ENCODE results near the gene TLE5.
A peak's percentile ranks its signal among the peaks of the same experiment; 100 is the strongest.

The TLE5 gene

DNA sequence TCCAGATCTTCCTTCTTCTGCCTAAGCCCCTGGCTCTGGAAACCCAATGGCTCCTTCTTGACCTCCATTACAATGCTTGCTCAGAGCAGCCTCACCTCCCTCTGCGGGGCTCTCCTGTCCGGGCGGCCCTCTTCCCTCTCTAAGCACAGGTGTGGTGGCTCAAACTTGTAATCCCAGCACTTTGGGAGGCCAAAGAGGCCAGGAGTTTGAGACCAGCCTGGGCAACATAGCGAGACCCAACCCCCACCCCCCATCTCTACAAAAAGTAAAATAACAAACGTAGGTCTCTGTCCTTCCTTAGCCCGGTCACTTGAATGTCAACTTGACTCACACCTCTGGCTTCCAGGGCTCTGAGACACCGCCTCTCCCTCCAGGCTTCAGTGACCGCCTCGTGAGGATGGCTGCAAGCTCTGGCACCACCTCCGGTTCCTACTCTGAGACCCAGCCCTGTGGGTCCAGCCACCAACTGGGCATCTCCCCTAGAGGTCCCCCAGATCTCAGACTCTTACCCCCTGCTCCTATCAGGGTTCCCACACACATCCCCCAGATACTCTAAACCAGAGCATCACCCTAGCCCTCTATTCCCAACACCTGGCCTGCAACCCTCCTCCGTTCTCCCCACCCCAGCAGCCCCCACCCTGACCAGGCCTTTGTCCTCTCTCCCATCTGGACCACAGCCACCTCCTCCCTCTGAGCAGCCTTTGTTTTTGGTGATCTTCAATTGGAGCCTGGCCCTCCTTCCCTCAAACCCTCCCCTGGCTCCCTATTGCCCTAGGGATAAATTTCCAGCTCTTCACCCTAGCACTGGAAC is 28.5 kb downstream of the TLE5 start:
- no peak for DNase-seq (ENCODE audit: low read depth)
- H3K4me3 ChIP-seq (ENCODE audit: low read depth, low read length), result no peak overlapping the region

DNA sequence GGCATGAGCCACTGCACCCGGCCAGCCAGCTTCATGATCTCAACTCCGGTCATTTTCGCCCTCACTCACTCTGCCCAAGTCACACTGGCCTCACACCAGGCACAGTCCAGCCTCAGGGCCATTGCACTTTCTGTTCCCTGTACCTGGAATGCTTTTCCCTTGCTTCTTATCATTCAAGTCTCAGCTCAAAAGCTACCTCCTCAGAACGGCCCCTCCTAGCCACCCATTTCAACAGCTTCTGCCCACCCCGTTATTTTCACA is 30.8 kb downstream of the TLE5 start:
- no peak overlapping the region for H3K4me3 ChIP-seq (ENCODE audit: low read depth, low read length)
- no peak for DNase-seq (ENCODE audit: low read depth)

DNA sequence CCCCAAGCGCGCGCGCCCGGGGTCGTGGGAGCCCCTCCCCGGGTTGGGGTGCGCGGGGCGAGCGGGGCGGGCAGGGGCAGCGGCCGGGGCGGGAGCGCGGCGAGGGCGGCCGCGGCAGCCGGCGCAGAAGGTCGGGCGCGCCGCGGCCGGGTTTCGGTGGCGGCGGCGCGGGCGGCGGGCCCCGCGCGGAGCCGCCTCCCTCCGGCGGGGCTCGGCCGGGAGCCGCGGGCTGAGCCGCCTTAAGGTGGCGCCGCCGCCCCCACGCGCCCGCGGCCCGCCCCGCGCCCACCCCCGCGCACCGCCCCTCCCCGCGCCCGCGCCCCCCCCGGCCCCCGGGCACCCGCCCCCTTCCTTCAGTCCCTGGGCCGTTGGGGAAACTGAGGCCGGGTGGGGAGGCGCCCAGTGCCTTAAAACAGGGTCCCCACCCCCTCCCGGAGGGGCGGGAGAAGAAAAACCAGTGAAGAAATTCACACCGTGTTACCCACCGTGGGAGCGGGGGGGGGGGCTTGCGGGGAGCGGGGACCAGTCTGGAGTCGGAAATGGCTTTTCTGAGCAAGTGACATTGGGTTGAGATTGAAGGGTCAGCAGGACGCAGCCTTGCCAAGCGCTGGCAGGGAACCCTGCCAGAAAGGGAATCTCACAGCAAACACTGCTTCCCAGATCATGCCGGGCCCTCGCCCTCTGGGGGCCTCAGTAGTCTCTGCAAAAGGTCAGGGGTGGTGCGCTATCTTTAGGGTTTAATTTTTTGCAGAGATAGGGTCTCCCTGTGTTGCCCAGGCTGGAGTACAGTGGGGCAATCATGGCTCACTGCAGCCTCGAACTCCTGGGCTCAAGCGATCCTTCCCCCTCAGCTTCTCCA is 33.0 kb downstream of the TLE5 start, which contains the start of gene TLE2:
TSS of gene TLE2 (minus strand) at position 216 of the 859 bp plus-strand sequence. CDS start 376 bp downstream, outside the sequence.
- peak within 1 kb of the TSS; percentile 38 for H3K4me3 ChIP-seq (ENCODE audit: low read depth, low read length)

DNA sequence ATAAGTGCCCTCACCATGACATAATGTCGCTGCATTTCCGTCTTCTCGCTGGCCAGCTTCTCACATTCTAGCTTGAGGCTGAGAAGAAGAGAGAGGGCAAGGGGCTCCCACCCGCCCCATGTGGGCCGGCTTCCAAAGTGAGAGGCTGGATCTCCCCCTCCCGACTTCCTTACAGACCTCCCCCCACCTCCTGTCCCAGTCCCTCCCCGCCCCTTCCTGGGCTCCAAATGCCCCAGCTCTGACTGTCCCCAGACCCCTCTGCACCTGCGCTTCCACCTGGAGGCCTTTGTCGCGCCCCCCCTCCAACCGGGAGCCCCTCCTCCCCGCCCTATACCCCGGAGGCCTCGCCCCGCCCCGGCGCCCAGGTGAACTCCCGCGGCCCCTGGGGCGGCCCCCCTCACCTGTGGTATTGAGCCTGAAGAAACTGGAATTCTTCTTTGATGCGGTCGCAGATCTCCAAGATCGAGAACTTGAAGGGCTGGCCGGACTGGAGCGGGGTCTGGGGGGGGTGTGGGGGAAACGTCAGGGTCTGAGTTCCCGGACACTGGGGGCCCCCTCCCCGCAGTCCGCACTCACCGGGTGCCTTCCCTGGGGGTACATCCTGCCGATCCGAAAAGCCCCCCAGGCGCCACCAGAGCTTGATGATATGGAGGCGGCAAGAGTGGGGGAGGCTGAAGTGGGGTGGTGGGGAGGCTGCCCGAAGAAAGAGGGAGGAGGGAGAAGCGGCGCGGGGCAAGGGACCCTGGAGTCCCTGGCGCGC is 33.8 kb downstream of the TLE5 start:
- no peak for DNase-seq (ENCODE audit: low read depth)
- peak overlapping the region; percentile 38 for H3K4me3 ChIP-seq (ENCODE audit: low read depth, low read length)

More for the DNA sequence above, 33.0 kb downstream of the TLE5 start, which contains the start of gene TLE2:
- DNase-seq (ENCODE audit: low read depth), result no peak

DNA sequence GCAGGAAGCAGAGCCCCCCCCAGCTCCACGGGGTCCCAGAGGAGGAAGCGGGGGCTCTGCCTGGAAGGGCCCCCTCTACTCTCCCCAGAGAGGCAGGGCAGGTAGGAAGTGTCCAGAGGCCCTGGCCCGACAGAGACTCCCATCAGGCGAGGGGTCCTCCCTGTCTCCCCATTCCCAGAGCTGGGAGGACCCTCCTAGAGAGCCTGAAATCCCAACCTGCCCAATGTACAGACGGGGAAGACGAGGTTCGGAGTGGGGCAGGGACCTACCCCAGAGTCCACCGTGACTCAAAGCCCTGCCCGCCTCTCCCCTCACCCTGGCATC is 34.4 kb downstream of the TLE5 start:
- no peak for DNase-seq (ENCODE audit: low read depth)
- no peak overlapping the region for H3K4me3 ChIP-seq (ENCODE audit: low read depth, low read length)

DNA sequence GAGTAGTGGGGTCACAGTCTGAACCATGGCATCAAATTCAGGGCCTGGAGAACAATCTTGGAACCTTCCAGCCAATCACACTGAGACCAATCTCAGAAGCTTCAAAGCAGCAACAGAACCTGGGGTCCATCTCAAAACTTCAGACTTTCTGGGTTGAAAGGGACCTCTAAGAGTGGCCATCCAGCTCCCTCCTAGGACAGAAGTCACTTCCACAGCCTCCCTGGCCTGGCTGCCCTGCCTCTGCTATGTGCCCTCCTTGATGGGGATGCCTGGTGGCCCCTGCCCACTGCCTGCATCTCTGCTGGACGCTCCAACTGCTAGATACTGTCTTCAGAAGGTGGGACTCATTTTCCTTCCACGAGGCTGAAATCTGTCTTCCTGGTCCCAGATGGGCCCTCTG is 35.0 kb downstream of the TLE5 start:
- no peak for DNase-seq (ENCODE audit: low read depth)
- no peak overlapping the region for H3K4me3 ChIP-seq (ENCODE audit: low read depth, low read length)

DNA sequence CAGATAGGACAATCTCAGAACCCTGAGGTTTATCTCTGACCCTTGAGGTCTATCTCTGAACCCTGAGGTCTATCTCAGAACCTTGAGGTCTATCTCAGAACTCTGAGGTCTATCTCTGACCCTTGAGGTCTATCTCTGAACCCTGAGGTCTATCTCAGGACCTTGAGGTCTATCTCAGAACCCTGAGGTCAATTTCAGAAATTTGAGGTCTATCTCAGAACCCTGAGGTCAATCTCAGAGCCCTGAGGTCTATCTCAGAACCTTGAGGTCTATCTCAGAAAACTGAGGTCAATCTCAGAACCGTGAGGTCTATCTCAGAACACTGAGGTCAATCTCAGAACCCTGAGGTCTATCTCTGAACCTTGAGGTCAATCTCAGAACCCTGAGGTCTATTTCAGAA is 35.5 kb downstream of the TLE5 start:
- no peak for DNase-seq (ENCODE audit: low read depth)

DNA sequence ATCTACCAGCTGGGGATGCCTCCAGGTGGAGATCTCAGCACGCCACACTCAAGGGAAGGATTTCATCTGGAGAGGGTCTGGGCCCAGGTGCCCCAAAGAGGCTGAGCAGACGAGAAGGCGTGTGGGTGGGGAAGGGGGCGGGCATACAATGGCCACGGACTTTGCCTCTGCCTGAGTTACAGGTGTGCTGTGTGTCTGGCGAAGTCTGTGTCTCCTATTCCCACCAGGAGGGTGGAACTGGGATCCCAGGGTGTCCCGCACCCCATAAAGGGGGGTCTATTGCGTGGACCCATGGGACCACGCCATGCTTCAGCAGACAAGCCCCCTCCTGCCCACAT is 36.8 kb downstream of the TLE5 start:
- DNase-seq (ENCODE audit: low read depth), result no peak
- no peak overlapping the region for H3K4me3 ChIP-seq (ENCODE audit: low read depth, low read length)

More for the DNA sequence above, 35.5 kb downstream of the TLE5 start:
- H3K4me3 ChIP-seq (ENCODE audit: low read depth, low read length), result no peak overlapping the region

DNA sequence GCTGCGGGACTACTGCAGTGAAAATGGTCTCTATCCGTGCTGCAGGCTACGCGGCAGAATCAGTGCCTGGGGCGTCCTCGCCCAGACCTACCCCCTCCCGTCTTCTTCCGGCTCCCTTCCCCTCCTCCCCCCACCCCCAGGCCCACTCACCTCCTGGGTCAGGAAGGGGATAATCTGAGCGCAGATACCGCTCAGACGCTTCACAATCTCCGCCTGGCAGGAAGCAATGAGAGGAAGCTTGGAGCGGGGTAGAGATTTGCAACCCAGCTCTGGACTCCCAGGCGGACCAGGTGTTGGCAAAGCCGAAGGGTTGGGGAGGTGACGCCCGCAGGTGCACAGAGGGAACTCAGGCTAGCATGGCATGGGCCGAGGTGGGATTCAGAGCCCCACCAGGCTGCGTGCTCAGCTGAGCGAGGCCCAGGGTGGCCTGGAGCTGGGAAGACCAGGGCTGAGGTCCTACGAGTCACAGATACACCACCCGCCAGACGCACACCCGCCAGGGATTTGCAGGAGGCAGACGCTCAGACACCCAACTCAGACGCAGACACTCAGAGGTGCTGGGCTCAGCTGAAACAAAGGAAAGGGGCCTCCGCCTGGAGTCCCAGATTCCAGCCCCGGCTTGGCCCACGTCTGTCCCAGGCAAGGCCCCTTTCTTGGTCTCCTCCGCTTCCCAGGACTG is 37.3 kb downstream of the TLE5 start:
- no peak overlapping the region for H3K4me3 ChIP-seq (ENCODE audit: low read depth, low read length)
- DNase-seq (ENCODE audit: low read depth), result no peak

DNA sequence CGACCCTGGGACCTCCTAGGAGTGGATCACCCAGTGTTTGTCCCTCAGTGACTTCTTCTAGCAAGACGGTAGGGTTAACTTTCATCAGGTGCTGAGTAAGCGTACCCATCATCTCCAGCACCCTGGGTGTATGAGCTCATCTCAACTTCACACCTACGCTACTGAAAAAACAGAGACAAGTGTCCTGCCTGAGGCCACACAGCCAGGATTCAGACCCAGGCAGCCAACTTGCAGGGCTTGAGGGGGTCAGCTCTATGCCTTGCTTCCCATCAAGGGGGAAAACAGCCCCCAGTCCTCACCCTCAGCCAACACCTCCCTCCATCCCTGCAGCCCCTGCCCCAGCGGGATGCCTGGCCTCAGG is 37.8 kb downstream of the TLE5 start:
- DNase-seq (ENCODE audit: low read depth), result no peak
- no peak overlapping the region for H3K4me3 ChIP-seq (ENCODE audit: low read depth, low read length)

DNA sequence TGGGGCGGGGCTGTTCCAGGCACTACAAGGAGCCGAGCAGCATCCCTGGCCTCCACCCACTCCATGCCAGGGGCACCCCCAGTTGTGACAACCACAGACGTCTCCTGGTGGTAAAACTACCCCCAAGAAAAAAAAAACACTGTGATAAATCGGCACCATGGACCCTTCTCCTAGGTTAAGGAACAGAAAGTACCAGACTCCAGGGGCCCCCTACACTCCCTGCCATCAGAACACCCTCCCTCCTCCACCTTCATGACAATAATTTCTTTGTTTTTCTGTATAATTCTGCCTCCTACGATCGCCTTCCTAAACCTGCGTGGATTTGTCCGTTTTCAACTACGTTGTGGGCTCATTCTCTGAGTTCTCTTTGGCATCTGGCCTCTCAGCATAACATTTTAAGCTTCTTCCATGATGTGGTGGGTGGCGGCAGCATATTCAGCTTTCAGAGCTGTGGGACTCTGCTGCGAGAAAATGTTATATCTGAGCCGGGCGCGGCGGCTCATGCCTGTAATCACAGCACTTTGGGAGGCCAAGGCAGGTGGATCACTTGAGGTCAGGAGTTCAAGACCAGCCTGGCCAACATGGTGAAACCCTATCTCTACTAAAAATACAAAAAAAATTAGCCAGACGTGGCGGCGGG is 41.9 kb downstream of the TLE5 start:
- H3K4me3 ChIP-seq (ENCODE audit: low read depth, low read length), result no peak overlapping the region
- DNase-seq (ENCODE audit: low read depth), result no peak

DNA sequence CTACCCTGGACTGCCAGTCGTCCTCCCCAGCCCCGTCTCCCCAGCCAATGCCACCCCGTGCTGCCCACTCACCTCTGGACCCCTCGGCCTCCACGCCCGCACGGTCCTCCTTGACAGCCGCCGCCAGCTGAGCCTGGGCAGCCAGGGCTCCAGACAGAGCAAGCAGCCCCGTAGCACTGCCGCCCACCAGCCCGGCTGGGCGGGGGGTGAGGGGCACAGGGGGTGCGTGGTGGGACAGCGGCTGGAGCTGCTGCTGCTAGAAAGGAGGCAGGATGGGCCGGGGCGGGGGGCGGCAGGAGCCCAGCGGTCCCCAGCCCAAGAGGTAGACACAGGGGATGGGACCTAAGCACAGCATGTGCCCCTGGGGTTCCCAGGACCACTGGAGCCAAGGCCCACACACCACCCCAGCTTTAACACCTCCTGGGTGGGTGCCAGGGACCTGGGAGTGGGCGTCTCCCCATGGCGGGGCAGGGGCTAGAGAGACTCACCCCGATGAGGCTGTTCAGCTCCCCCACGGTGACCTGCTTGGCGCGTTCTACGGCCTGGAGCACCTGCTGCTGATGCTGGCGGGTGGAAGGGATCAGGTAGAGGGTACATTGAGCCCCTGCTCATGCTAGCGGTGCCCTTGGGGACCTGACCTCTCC is 43.0 kb downstream of the TLE5 start:
- no peak for DNase-seq (ENCODE audit: low read depth)
- no peak overlapping the region for H3K4me3 ChIP-seq (ENCODE audit: low read depth, low read length)

DNA sequence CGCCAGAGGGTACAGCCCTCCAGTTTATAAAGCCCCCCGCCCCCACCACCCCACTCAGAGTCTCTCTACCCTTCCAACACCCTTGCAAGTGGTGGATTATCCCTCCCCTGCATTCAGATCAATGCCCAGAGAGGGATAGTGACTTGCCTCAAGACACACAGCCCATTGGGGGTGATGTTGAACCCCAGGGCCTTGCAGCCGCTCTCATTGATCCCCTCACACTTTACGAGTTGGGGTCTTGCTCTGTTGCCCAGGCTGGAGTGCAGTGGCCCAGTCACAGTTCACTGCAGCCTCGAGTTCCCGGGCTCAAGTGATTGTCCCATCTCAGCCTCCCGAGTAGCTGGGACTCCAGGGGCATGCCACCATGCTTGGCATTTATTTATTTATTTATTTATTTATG is 44.4 kb downstream of the TLE5 start:
- no peak for DNase-seq (ENCODE audit: low read depth)

DNA sequence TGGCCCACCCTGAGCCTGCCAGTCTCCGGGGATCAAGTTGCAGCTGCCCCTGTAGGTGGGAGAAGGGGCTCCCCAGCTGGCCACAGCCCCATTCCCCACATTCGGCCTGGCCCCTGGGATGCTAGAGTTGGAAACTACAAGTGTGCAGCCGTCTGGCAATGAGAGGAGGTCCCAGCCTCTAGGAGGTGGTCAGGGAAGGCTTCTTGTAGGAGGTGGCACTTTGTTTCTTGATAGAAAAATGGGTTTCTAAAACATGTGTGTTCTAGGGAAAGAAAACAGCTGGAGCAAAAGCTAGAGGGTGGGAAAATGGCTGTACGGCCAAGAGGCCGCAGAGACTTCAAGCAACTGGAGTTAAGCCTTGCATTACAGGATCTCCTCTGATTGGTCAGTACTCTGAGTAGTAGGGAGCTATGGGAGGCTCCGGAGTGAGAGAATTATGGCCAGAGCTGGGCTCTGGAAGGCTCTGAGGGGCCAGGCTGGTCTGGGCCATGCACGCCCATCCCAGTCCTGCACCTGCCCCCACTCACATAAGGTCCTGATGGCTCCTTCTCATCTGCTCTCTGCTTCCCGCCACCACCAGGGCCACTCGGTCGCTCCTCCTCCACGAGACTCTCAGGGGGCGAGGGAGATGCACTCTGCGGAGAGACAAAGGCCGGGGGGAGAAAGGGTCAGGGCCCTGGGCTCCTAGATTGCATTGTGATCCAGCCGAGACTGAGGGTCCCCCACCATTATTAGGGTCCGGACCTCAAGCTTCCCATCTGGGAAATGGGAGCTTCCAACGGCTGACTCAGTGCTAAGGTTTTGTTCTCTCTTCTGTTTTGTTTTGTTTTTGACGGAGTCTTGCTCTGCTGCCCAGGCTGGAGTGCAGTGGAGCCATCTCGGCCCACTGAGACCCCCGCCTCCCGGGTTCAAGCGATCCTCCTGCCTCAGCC is 46.9 kb downstream of the TLE5 start:
- no peak overlapping the region for H3K4me3 ChIP-seq (ENCODE audit: low read depth, low read length)
- no peak for DNase-seq (ENCODE audit: low read depth)

More for the DNA sequence above, 44.4 kb downstream of the TLE5 start:
- H3K4me3 ChIP-seq (ENCODE audit: low read depth, low read length), result no peak overlapping the region

DNA sequence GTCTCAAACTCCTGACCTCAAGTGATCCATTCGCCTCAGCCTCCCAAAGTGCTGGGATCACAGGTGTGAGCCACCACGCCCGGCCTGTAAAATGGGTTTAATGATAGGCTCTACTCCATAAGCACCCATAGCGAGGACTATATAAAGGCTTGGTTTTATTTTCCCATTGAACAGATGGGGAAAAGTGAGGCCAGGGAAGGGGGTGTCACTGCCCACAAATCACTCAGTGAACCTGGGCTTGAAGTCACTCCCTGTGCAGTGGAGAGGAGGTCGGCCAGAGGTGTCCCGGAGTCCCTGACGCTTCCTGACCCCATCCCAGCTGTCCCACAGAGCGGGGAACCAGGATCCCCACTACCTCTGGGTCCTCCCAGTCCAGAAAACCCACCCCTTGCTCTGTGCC is 48.2 kb downstream of the TLE5 start:
- no peak overlapping the region for H3K4me3 ChIP-seq (ENCODE audit: low read depth, low read length)
- DNase-seq (ENCODE audit: low read depth), result no peak

DNA sequence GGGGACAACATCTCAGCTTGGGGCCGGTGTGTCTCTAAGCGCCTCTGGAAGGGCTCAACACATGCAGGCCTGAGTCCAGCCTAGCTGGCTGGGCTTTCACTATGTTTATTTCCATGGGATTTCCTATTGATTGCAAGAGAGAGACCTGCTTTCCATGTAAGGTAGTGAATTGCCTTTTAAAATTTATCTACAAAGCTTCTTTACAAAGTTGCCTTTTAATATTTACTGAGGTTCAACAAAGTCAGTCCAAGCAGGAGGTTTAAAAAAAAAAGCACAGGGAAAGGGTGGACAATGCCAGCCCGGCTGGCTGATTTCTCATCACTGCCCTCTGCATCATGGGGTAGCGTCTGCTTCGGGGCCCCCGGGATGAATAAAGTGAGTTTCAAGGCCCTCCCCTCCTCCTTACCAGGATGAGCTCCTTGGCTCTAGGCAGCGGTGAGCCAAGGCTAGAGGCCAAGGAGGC is 49.0 kb downstream of the TLE5 start:
- H3K4me3 ChIP-seq (ENCODE audit: low read depth, low read length), result no peak overlapping the region
- DNase-seq (ENCODE audit: low read depth), result no peak

DNA sequence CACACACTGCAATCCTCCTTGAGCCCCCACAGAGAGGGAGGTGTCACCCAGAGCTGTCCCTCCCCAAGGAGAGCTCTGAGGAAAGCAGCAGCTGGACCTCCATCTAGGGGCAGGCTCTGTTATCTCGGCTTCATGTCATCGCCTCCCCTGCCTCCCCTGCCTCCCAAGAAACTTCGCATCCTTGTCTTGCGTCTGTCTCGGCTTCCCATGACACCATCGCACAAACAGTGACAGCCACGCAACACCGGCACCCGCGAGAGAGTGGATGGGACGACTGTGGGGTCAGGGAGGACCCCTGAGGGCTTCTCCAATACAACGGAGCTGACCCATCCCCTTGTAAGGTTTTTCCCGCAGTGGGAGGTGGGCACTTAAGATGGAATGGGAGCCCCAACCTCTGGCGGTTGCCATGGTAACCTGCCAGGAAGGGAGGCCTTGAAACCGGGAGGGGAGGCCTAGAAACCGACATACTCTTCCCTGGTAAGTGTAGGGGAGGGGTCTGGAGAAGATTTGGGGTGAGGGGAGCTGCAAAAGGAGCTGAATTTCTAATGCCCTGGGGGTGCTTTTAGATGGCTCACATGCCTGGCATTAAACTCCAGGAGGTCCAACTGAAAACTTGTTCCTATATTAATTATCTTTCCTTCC is 49.6 kb downstream of the TLE5 start:
- H3K4me3 ChIP-seq (ENCODE audit: low read depth, low read length), result no peak overlapping the region
- DNase-seq (ENCODE audit: low read depth), result no peak
